OCI-LY7 (cell line): ENCODE measurements around the gene ZNF577.

Experiments used
- CTCF ChIP-seq: fragments of 200-600 bp; sonication (generic); conservative IDR thresholded peaks from 2 replicates; pipeline ENCODE4 v1.5.1; 2014; ENCODE audit warnings: mild to moderate bottlenecking, antibody characterized with exemption, low read length, moderate library complexity, mixed read lengths
- EZH2phosphoT487 ChIP-seq: fragments of 200-600 bp; sonication (generic); IDR thresholded peaks from 2 replicates; pipeline ENCODE4 v1.6.1; 2018; ENCODE audit warnings: low read depth, borderline replicate concordance, mild to moderate bottlenecking, mixed run types, antibody characterized with exemption, low read length, moderate library complexity, mixed read lengths

GRCh38 chr19:51921949-51922348 is 34.2 kb upstream of the ZNF577 start:
- TF ChIP-seq CTCF (no peak), EZH2phosphoT487 (no peak)
